Activated B cell treated with CpG ODN at 0.5 μM for 24 hours (primary cell): Measurements from ENCODE around the gene TTC33. TPM values are rescaled to one million over a fixed set of nuclear protein-coding genes. Genes with fewer than 3 reads are reported as not detected.

Experiments
- ATAC-seq: fragments of 200-7000 bp; cut with Tn5 transposase; one replicate; pipeline ENCODE4 v1.10.0; 2021; ENCODE audit warnings: low read depth, mild to moderate bottlenecking, moderate library complexity
- CTCF ChIA-PET: fragments of 350-600 bp; sonication (Branson Sonifier 250); formaldehyde crosslinking; loops from one replicate; lab custom pipeline; 2021; ENCODE audit warnings: antibody characterized with exemption; lab: Charles Lee
- POLR2A ChIA-PET: fragments of 350-600 bp; sonication (Branson Sonifier 250); formaldehyde crosslinking; loops from one replicate; lab custom pipeline; 2021; ENCODE audit warnings: antibody characterized with exemption; lab: Charles Lee
- DNase-seq: peaks from one replicate; pipeline ENCODE4 v3.0.0; 2022
- H3K27ac Mint-ChIP-seq: one replicate; pipeline ENCODE4 v1.8.0; 2020; ENCODE audit warnings: mixed read lengths
- H3K27me3 Mint-ChIP-seq: one replicate; pipeline ENCODE4 v1.8.0; 2021; ENCODE audit warnings: mixed read lengths
- H3K36me3 Mint-ChIP-seq: one replicate; pipeline ENCODE4 v1.8.0; 2021; ENCODE audit warnings: low read depth, mixed read lengths
- H3K4me1 Mint-ChIP-seq: one replicate; pipeline ENCODE4 v1.8.0; 2021; ENCODE audit warnings: mixed read lengths
- H3K4me3 Mint-ChIP-seq: one replicate; pipeline ENCODE4 v1.8.0; 2020; ENCODE audit warnings: mild to moderate bottlenecking, mixed read lengths
- H3K9me3 Mint-ChIP-seq: one replicate; pipeline ENCODE4 v1.8.0; 2020; ENCODE audit warnings: mixed read lengths
- CTCF ChIP-seq: fragments of 200-600 bp; IDR thresholded peaks from one replicate; pipeline ENCODE4 v1.8.0; 2022; ENCODE audit warnings: antibody characterized with exemption, mild to moderate bottlenecking
- intact Hi-C: fragments of 100-400 bp; cut with micrococcal nuclease; formaldehyde crosslinking; loops from one replicate; pipeline ENCODE4 v1.15.1; 2024
- total RNA-seq: library from RNA; stranded (reverse); gene quantifications from 2 replicates; pipeline ENCODE4 v1.2.3, GENCODE V29; 2022

TTC33 gene
- total RNA-seq, 1 donor from 2014 or later = 9.2 TPM

GRCh38 chr5:40518485-40518917, 237.3 kb downstream of the TTC33 start:
- no peak for ATAC-seq
- H3K4me1 Mint-ChIP-seq = peaks cover 12% of the 10 kb centered on the region
- no peaks in the 10 kb centered on the region for H3K36me3 Mint-ChIP-seq
- H3K27ac Mint-ChIP-seq = no peak overlapping the region
- H3K27me3 Mint-ChIP-seq = no peaks in the 10 kb centered on the region
- ChIA-PET POLR2A (no interaction called here), CTCF (interaction anchor here (0.6 kb wide), 1 partner anchor 37 kb away, joined by 3 read pairs; no protein-coding TSS in a partner anchor)
- intact Hi-C loops = no loop called here
- TF ChIP-seq CTCF = no peak
- H3K4me3 Mint-ChIP-seq = no peak overlapping the region
- no peak for DNase-seq
- H3K9me3 Mint-ChIP-seq = no peaks in the 10 kb centered on the region

- ChIA-PET CTCF (no interaction called here), POLR2A (no interaction called here)
- Mint-ChIP-seq H3K36me3 (no peaks in the 10 kb centered on the region), H3K27me3 (no peaks in the 10 kb centered on the region), H3K4me1 (peaks cover 12% of the 10 kb centered on the region), H3K27ac (no peak overlapping the region), H3K9me3 (no peaks in the 10 kb centered on the region), H3K4me3 (no peak overlapping the region)
- no peak for DNase-seq
- ATAC-seq = no peak
- no peak for TF ChIP-seq CTCF
- intact Hi-C loops = no loop called here
These were observed 240.3 kb downstream of the TTC33 start for GRCh38 chr5:40515476-40515875.

- Mint-ChIP-seq H3K4me3 (no peak overlapping the region), H3K27me3 (no peaks in the 10 kb centered on the region), H3K27ac (no peak overlapping the region), H3K4me1 (peaks cover 12% of the 10 kb centered on the region), H3K36me3 (no peaks in the 10 kb centered on the region), H3K9me3 (no peaks in the 10 kb centered on the region)
- no peak for TF ChIP-seq CTCF
- intact Hi-C loops = loop anchor here (5.0 kb wide), 1 partner anchor 57 kb away; no protein-coding TSS in a partner anchor
- no peak for ATAC-seq
- ChIA-PET POLR2A (no interaction called here), CTCF (no interaction called here)
- DNase-seq = no peak
These were observed 240.8 kb downstream of the TTC33 start for GRCh38 chr5:40514976-40515375.

- Mint-ChIP-seq H3K4me3 (no peak overlapping the region), H3K4me1 (peaks cover 12% of the 10 kb centered on the region), H3K36me3 (no peaks in the 10 kb centered on the region), H3K9me3 (no peaks in the 10 kb centered on the region), H3K27me3 (no peaks in the 10 kb centered on the region), H3K27ac (no peak overlapping the region)
- DNase-seq (no peak), ATAC-seq (no peak)
- ChIA-PET POLR2A (no interaction called here), CTCF (no interaction called here)
- no peak for TF ChIP-seq CTCF
- intact Hi-C loops = loop anchor here (1.0 to 5.0 kb wide), 2 partner anchors 8 to 60 kb away; no protein-coding TSS in a partner anchor
These were observed 244.0 kb downstream of the TTC33 start for GRCh38 chr5:40511801-40512200.

GRCh38 chr5:40507095-40507494, 248.7 kb downstream of the TTC33 start:
- Mint-ChIP-seq H3K4me3 (no peak overlapping the region), H3K4me1 (peaks cover 9% of the 10 kb centered on the region), H3K9me3 (no peaks in the 10 kb centered on the region), H3K27me3 (no peaks in the 10 kb centered on the region), H3K27ac (no peak overlapping the region), H3K36me3 (no peaks in the 10 kb centered on the region)
- ChIA-PET POLR2A (no interaction called here), CTCF (no interaction called here)
- no peak for DNase-seq
- no peak for ATAC-seq
- no peak for TF ChIP-seq CTCF
- intact Hi-C loops = no loop called here
